ENCODE results near the gene NLN.

DNA sequence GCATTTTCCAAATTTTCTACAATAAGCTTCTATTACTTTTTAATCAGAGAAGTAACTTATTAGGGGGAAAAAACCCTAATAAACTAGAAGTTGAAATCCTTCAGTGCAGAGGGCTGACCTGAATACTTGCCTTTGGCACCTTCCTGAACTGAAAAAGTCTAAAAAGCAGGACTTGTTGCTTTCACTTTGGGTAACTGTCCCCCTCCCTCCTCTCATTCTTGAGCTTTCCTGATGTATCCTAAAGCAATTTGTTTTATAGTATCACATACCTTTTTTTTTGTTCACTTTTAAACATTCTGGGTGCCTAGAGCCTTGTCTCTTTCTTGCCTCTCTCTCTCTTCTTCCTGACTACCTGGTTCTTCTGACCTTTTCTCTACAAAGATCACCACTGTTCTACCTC is 140.4 kb downstream of the NLN start:
- TF ChIP-seq, protein P1, sequence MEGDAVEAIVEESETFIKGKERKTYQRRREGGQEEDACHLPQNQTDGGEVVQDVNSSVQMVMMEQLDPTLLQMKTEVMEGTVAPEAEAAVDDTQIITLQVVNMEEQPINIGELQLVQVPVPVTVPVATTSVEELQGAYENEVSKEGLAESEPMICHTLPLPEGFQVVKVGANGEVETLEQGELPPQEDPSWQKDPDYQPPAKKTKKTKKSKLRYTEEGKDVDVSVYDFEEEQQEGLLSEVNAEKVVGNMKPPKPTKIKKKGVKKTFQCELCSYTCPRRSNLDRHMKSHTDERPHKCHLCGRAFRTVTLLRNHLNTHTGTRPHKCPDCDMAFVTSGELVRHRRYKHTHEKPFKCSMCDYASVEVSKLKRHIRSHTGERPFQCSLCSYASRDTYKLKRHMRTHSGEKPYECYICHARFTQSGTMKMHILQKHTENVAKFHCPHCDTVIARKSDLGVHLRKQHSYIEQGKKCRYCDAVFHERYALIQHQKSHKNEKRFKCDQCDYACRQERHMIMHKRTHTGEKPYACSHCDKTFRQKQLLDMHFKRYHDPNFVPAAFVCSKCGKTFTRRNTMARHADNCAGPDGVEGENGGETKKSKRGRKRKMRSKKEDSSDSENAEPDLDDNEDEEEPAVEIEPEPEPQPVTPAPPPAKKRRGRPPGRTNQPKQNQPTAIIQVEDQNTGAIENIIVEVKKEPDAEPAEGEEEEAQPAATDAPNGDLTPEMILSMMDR (IDR thresholded peaks at IDR 0.05): no peak
- no peak for TF ChIP-seq POLR2AphosphoS5 (IDR thresholded peaks at IDR 0.05)
- TF ChIP-seq POLR2A (IDR thresholded peaks at IDR 0.05): no peak

Data from breast epithelium (tissue), 3 donors.